ENCODE data around the gene THPO. TPM values are rescaled to one million over a fixed set of nuclear protein-coding genes. Genes with fewer than 3 reads are reported as not detected.
"Not testable (repeated sequence)": the region's sequence is repeated elsewhere in the genome, so short reads cannot be mapped to it uniquely, and the experiment has no call there.

Gene THPO
- total RNA-seq, 1 experiment from 2014 or later, result not detected

GRCh38 chr3:184349563-184350470 lies 28.2 kb downstream of the THPO start:
- DNase-seq (ENCODE audit: low read depth), result no peak

GRCh38 chr3:184348057-184348382 lies 30.0 kb downstream of the THPO start:
- DNase-seq (ENCODE audit: low read depth), result no peak

DNA sequence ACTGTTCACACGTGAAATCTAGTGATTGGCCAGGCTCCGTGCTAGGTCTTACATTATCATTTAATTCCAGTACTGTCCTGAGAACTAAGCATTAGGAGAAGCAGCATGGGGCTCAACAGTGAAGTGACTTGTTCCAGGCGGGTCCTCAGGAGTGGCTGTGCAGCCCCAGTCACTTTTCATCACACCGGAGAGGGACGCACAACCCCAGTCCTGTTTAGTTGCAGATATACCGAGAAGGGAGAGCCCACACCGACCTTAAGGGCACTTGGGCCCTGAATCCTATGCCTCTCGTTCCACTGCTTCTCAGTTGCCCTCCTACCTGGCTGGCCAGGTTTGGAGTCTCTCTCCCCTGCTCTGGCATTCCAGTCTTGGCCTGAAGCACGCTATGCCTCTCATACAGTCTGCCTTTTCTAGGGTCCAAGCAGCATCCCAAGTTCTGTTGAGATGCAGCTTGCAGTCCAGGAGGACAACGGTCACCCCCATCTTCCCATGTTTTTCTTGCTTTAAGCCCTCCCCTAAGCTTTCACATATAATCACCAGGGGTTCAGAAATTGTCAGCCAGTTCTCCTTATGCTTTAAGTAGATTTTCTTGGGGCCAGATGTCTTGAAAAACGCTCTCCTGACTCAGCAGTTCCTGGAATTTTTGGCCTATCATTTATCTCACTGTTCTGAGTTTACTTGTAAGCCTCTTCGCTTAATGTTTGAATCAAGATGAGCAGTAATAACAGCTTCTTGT lies 30.5 kb downstream of the THPO start:
- no peak for DNase-seq (ENCODE audit: low read depth)

DNA sequence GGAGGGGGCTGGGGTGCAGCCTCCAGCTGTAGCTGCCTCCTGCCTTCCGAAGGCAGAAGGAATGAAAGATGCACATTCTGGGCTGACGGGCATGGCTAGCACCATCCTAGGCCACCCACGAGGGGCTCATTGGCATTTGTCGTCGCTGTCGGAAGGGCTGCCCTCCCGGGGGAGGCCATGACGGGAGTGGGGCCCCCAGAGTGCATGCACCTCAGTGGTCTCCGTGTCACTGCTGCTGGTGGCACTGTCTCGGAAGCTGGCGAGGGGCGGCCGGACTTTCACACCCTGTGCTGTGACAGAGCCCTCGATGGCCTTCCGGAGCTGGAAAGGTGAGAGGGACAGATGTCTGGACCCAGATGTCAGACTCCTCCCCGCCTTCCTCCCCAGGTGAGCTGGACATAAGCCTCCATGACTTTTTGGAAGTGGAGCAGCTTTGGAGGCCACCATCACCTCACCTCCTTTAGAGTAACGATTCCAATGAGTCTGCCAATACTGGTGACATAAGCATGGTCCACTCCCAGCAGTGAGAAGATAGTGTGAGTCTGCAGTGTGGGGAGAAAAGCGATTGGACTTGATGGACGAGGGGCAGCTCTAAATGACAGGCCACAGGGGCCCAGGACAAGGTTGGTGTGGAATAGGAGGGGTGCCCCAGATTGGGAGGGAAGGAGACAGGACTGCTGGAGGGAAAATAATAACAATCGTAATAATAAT lies 31.4 kb downstream of the THPO start:
- DNase-seq (ENCODE audit: low read depth), result no peak

- peak; percentile 69 for DNase-seq (ENCODE audit: low read depth)
Observed at GRCh38 chr3:184345317-184346144, 32.5 kb downstream of the THPO start.

- no peak for DNase-seq (ENCODE audit: low read depth)
Observed at GRCh38 chr3:184344579-184345316, 33.3 kb downstream of the THPO start.

DNA sequence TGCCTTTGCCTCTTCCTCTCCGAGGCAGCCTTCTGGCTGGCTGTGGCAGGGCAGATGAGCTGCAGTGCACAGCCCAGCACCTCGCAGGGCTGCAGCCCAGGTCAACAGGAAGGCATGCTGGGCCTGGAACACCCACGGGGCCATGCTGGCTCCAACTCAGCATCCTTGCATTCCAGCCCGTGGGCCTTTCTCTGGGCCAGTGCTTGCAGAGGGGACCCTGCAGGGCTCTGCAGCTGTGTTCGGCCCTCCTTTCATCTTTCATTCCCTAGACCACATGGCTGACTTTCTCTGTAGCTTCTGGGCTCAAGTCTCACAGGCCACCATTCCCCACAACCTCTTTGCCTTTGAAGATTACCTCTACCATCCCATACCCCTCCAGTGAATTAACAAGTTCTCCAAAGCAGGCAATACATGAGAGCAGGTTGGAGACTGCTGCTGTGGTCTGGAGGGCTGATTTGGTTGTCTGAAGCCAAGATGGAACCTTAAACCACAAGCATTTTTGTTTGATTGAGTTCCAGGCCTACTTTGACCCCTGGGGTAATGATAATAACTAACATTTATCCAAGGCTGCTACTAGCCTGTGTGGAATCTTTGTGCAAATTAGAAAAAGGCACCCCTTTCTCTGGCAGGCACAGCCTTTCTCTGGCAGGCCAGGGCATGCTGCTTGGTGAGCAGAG lies 34.7 kb downstream of the THPO start:
- no peak for DNase-seq (ENCODE audit: low read depth)

GRCh38 chr3:184341925-184342324 lies 36.1 kb downstream of the THPO start:
- no peak for DNase-seq (ENCODE audit: low read depth)

GRCh38 chr3:184339451-184340135 lies 38.4 kb downstream of the THPO start:
- not testable (repeated sequence) for DNase-seq (ENCODE audit: low read depth)

GRCh38 chr3:184339001-184339400 lies 39.0 kb downstream of the THPO start:
- DNase-seq (ENCODE audit: low read depth), result no peak

- DNase-seq (ENCODE audit: low read depth), result no peak
Observed at GRCh38 chr3:184338511-184338945, 39.5 kb downstream of the THPO start.

DNA sequence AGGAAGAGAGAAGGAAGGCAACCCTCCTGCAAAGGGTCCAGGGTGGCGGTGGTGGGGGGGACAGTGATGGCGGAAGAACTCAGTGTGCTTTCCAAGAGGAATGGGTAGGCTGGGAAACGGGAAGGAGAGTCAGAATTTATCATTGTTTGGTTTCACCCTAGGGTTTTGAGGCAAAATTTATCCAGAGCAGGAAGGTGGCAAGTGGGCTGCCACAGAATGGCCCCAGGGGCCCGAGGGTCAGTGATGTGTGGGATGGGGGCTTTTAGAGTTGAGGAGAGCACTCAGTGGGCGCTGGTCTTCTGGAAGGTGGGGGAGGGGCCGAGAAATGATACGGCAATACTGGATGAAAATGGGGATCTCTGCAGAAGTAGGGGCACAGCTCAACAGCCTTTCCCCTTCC lies 40.0 kb downstream of the THPO start:
- DNase-seq (ENCODE audit: low read depth), result no peak

DNA sequence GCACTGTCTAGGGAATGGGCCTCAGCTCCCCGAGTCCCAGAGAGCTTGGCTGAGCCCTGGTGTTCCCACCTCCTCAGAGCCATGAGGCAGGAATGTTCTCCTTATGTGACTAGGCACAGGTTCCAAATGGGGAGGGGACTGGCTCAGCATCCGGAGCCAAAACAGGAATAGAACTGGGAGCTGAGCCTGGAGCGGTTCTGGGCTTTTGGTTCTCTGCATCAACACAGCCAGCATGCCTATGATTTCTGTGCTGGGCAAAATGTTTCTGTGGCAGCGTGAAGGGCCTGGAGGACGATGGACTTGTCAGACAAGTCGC lies 40.6 kb downstream of the THPO start, which contains the start of gene FAM131A:
FAM131A (plus strand) TSS at position 202 of the 316 bp plus-strand sequence; CDS start at position 233, 31 bp downstream.
- DNase-seq (ENCODE audit: low read depth), result no peak

GRCh38 chr3:184336547-184337398 lies 41.2 kb downstream of the THPO start:
- DNase-seq (ENCODE audit: low read depth), result peak; percentile 50

DNA sequence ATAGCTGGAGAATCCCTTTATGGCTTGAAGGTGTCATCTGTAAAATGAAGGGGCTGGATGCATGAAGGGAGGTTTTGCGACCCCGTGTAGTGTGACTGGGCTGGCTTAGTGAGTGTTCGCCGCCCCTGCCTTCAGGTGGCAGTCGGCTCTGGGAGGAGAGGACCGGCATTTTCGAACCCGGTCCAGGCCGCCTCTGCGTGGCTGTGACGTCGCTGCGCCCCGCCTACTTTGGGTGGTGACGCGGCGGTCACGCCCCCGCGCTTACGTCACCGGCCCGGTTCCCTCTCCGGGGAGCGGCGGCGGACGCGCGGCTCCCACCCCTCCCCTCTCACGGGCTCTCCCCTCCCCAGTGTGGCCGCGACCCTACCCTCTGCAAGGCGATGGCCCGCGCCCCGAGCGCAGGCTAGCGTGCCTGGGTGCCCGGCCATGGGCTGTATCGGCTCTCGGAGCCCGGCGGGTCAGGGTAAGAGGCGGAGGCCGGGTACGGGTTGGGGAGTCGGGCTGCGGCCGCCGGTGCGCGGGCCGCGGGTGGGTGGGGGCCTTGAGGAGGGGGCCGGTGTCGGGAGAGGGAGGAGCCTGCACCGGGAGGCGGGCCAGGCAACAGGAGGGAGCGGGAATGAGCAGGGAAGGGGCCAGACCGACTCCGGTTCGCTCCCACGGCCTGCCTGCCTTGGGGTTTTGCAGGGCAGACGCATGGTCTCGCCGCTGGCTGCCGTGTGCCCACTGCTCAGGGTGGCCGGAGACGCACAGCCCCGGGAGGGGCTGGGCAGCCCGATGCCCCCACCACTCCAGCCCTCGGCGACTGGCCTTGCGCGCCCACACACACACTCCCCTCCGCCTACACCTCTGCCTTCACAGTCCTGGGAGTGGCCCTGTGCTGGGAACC lies 42.1 kb downstream of the THPO start:
- DNase-seq (ENCODE audit: low read depth), result peak; percentile 91

GRCh38 chr3:184335291-184335660 lies 42.7 kb downstream of the THPO start:
- peak; percentile 41 for DNase-seq (ENCODE audit: low read depth)

DNA sequence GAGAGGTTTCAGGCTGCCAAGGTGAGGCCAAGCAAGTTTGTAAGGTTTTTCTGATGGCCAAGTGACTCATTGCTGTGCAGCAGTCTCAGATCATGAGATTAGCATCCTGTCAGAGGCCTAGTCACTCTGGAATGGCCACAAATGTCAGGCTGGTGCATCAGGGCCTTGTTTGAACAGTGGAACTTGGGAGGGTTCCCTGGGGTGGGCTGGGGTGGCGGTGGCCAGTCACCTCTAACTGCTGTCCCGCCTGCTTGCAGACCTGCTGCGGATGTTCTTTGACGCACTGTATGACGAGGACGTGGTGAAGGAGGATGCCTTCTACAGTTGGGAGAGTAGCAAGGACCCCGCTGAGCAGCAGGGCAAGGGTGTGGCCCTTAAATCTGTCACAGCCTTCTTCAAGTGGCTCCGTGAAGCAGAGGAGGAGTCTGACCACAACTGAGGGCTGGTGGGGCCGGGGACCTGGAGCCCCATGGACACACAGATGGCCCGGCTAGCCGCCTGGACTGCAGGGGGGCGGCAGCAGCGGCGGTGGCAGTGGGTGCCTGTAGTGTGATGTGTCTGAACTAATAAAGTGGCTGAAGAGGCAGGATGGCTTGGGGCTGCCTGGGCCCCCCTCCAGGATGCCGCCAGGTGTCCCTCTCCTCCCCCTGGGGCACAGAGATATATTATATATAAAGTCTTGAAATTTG lies 43.4 kb downstream of the THPO start:
- peak; percentile 82 for DNase-seq (ENCODE audit: low read depth)
